GM18951 (cell line): ENCODE results near the gene ACKR1.

Experiments
- POLR2A ChIP-seq: IDR thresholded peaks from 4 replicates; pipeline ENCODE4 v1.6.1; 2011; ENCODE audit warnings: mild to moderate bottlenecking; ENCODE audit not compliant: insufficient read length, insufficient read depth; ENCODE audit errors: extremely low read depth
- in situ Hi-C: fragments of 300-500 bp; cut with MboI; formaldehyde crosslinking; loops from one replicate; pipeline ENCODE4 v1.12.0; 2022; ENCODE audit warnings: low sequenced_read_pairs, mixed read lengths, inconsistent platforms; ENCODE audit not compliant: unreplicated experiment

The ACKR1 gene

DNA sequence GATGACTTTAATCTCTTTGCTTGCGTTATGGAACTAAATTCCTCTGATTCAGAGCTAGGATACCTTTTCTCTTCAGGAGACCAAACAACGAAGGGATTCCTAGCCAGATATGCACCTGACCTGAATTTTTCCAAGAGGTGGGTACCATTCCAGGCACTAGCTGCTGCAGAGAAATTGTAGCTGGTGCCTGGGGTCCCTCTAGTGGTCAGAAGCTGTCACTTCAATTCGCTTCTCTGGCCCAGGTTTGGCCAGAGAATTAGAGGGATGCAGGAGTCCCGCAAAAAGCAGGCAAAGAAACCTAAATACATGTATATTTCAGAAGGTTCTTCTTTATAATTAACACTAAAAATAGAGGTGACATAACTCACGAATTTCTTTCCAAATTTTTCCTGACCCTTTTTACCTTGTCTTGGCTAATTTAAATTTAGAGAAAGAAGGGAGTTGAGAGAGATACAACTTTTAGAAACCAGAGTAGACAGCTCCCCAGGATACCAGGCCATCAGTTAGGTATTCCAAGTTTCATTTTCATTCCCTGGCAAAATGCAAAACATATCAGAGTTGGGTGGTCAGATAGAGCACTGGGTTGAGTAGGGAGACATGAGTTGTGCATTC lies 9.6 kb downstream of the ACKR1 start:
- no peak for TF ChIP-seq POLR2A
- in situ Hi-C loops: loop anchor here (5.0 kb wide), 1 partner anchor 52 kb away; no protein-coding TSS in a partner anchor

DNA sequence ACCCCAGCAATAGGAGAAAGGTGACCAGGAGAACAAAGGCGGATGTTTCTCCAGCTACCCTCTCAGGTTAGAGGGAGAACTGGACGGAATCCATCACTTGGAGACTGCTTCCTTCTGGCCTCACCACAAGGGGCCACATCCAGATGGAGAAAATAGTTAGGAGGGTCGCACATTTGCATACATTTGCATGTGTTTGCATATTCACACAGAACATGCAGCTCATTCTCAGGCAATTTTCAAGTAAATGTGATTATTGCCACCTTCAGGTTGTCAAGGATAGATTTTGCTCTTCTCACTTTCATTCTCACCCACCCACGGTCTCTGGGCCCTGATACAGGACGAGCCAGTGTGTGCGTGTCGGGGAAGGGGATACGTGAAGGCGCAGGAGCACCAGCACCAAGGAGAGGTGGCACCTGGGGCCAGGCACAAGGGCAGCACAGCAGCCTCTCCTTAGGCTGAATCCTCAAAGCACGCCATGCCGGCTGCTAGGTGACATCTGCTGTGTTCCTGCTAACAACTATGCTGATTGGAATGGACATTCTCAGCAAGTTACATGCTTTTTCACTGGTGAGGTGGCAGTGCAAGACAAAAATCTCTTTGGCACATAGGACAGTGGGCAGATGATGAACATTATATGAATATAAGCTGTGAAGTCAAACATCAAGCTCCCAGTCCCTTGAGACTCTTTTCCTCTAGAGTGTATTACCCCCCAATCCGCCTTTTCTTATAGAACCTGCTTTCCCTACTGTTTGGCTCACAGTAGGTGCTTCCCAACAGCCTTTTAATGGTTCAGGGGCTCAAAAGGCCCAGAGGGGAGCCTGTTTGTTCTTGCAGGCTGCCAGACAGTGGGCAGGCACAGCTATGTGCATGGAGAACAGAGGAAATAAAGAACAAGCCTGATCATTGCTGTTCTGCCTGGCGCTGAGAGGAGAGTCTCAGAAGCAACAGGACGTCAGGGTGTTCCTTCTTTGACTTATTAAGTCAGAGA lies 14.3 kb downstream of the ACKR1 start:
- in situ Hi-C loops: no loop called here
- TF ChIP-seq POLR2A: no peak

DNA sequence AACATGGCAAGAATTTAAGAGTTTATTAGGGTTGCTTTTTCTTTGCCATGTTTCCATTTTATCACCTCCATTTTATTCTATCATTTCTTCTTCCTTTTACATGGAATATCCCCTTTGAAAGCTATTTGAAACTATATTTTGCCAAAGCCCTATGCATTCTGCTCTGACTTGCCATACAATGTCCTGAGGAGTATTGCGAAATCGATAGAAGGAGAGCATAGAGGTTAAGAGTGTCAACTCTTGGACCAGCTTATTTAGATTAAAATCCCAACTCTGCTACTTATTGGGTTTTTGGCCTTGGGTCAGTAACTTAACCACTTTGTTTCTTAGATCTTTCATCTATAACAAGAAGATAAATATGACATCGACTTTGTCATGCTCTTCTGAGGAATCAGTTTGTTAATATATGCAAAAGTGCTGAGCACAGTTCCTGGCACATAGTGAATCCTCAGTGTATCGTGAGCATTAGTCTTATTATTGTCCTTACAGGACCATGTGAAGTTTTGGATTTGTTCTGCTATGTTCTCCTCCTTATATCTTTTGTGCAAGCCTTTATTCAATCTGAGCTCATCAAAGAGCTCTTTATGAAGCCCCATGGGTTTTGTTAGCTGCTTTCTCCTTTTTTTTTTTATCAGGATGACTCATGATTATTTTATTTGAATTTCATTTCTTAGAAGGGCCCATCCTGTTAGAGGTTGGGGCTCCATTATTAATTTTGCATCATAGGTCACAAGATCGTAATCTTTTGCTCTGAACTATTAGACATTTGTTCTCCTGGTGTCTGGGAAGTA lies 17.6 kb downstream of the ACKR1 start:
- no peak for TF ChIP-seq POLR2A
- in situ Hi-C loops: no loop called here

- in situ Hi-C loops: no loop called here
- TF ChIP-seq POLR2A: no peak
Measured at GRCh38 chr1:159223004-159223403, 18.3 kb downstream of the ACKR1 start.

DNA sequence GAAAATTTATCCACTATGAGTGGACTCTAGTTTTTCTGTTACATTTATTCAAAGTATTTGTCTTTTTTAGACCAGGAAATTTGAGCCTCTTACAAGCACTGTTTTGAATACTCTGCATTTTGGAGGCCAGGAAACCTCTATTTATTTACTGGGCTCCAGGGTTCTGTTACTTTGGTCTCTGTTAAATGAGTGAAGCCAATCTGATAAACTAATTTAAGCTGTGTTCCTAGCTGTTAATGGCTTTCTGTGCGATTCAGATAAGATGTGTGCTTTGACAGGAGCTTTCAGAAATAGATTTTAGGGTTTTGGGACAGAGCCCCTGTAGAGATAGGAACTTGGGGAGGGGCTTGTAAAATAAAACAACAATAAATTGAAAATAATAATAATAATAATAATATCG lies 23.9 kb downstream of the ACKR1 start:
- TF ChIP-seq POLR2A: no peak
- in situ Hi-C loops: no loop called here

- in situ Hi-C loops: no loop called here
- no peak for TF ChIP-seq POLR2A
Measured at GRCh38 chr1:159229260-159229885, 24.7 kb downstream of the ACKR1 start.

- no peak for TF ChIP-seq POLR2A
- in situ Hi-C loops: no loop called here
Measured at GRCh38 chr1:159229896-159230295, 25.2 kb downstream of the ACKR1 start.

- TF ChIP-seq POLR2A: no peak
- in situ Hi-C loops: no loop called here
Measured at GRCh38 chr1:159239551-159240220, 35.0 kb downstream of the ACKR1 start.

DNA sequence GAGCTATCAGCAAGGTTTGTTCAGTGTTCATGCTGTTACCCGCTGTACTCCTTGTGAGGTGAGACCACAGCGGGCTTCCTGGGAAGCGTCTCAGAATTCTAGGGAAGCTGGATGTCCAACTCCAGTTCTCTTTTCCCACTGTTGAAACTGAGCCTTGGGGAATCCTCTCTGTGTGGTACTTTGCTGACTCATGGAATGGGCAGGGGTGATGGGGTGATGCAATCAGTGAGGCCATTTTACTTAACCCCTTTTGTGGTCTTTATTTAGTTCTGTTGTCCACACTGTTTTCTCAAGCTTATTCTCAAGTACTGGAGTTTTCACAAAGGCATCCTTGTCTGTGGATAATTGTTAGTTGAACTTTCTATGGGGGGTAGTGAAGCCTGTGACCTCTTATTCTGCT lies 42.6 kb downstream of the ACKR1 start:
- TF ChIP-seq POLR2A: no peak
- in situ Hi-C loops: no loop called here

GRCh38 chr1:159248311-159248710 lies 43.6 kb downstream of the ACKR1 start:
- TF ChIP-seq POLR2A: no peak
- in situ Hi-C loops: no loop called here

GRCh38 chr1:159250638-159251216 lies 46.1 kb downstream of the ACKR1 start:
- no peak for TF ChIP-seq POLR2A
- in situ Hi-C loops: no loop called here
